H9 (cell line): ENCODE results near the gene SP6. TPM values are rescaled to one million over a fixed set of nuclear protein-coding genes. Genes with fewer than 3 reads are reported as not detected.

Source experiments
- DNase-seq: peaks from one replicate; pipeline ENCODE4 v3.0.0-alpha.2; 2017
- H2AFZ ChIP-seq: one replicate; pipeline ENCODE4 v1.6.1; 2013; ENCODE audit warnings: mild to moderate bottlenecking, low read length, control low read depth, moderate library complexity
- H2AK5ac ChIP-seq: 2 replicates; pipeline ENCODE4 v1.6.1; 2013; ENCODE audit warnings: low read length, control low read depth, mixed read lengths; ENCODE audit not compliant: insufficient read length
- H2BK120ac ChIP-seq: one replicate; pipeline ENCODE4 v1.6.1; 2013; ENCODE audit warnings: low read depth, mild to moderate bottlenecking, low read length, control low read depth, inconsistent platforms; ENCODE audit not compliant: poor library complexity, severe bottlenecking
- H2BK12ac ChIP-seq: 2 replicates; pipeline ENCODE4 v1.6.1; 2013; ENCODE audit warnings: low read length, control low read depth, mixed read lengths, low read depth; ENCODE audit not compliant: insufficient read length
- H2BK15ac ChIP-seq: 2 replicates; pipeline ENCODE4 v1.6.1; 2013; ENCODE audit warnings: low read depth, low read length, control low read depth
- H2BK20ac ChIP-seq: one replicate; pipeline ENCODE4 v1.6.1; 2013; ENCODE audit warnings: low read depth, mild to moderate bottlenecking, low read length, control low read depth, inconsistent platforms; ENCODE audit not compliant: poor library complexity, severe bottlenecking
- H2BK5ac ChIP-seq: 2 replicates; pipeline ENCODE4 v1.6.1; 2013; ENCODE audit warnings: low read length, control low read depth, mixed read lengths; ENCODE audit not compliant: insufficient read length
- H3K14ac ChIP-seq: 2 replicates; pipeline ENCODE4 v1.6.1; 2013; ENCODE audit warnings: low read length, control low read depth; ENCODE audit not compliant: insufficient read depth
- H3K18ac ChIP-seq: 2 replicates; pipeline ENCODE4 v1.6.1; 2013; ENCODE audit warnings: low read depth, mild to moderate bottlenecking, mixed read lengths, low read length, control low read depth; ENCODE audit not compliant: insufficient read length
- H3K23ac ChIP-seq: 2 replicates; pipeline ENCODE4 v1.6.1; 2013; ENCODE audit warnings: low read length, control low read depth, mixed read lengths, low read depth; ENCODE audit not compliant: insufficient read length
- H3K23me2 ChIP-seq: 2 replicates; pipeline ENCODE4 v1.6.1; 2013; ENCODE audit warnings: low read depth, mild to moderate bottlenecking, mixed read lengths, low read length, control low read depth; ENCODE audit not compliant: insufficient read length, poor library complexity, severe bottlenecking
- H3K27ac ChIP-seq: 2 replicates; pipeline ENCODE4 v1.5.1; 2013; ENCODE audit warnings: low read length, control low read depth, mixed read lengths, low read depth; ENCODE audit not compliant: insufficient read length
- H3K27me3 ChIP-seq: 2 replicates; pipeline ENCODE4 v1.6.1; 2013; ENCODE audit warnings: low read length, control low read depth, inconsistent platforms; ENCODE audit not compliant: insufficient read depth
- H3K4ac ChIP-seq: 2 replicates; pipeline ENCODE4 v1.6.1; 2013; ENCODE audit warnings: low read depth, mild to moderate bottlenecking, control low read depth, inconsistent platforms, low read length, moderate library complexity
- H3K4me1 ChIP-seq: 2 replicates; pipeline ENCODE4 v1.6.1; 2013; ENCODE audit warnings: low read length, control low read depth, inconsistent platforms; ENCODE audit not compliant: insufficient read depth
- H3K4me2 ChIP-seq: 2 replicates; pipeline ENCODE4 v1.6.1; 2013; ENCODE audit warnings: low read length, control low read depth, mixed read lengths; ENCODE audit not compliant: insufficient read length, insufficient read depth
- H3K56ac ChIP-seq: 2 replicates; pipeline ENCODE4 v1.6.1; 2013; ENCODE audit warnings: low read depth, mild to moderate bottlenecking, mixed read lengths, low read length, control low read depth; ENCODE audit not compliant: insufficient read length
- H3K79me1 ChIP-seq: 2 replicates; pipeline ENCODE4 v1.6.1; 2013; ENCODE audit warnings: low read depth, mild to moderate bottlenecking, moderate library complexity, low read length, control low read depth, inconsistent platforms; ENCODE audit not compliant: insufficient read depth, poor library complexity, severe bottlenecking
- H3K79me2 ChIP-seq: 2 replicates; pipeline ENCODE4 v1.6.1; 2013; ENCODE audit warnings: low read length, control low read depth, inconsistent platforms; ENCODE audit not compliant: insufficient read depth
- H3K9ac ChIP-seq: 2 replicates; pipeline ENCODE4 v1.6.1; 2013; ENCODE audit warnings: low read length, control low read depth, mixed read lengths; ENCODE audit not compliant: insufficient read length; ENCODE audit errors: extremely low read depth
- H3K9me3 ChIP-seq: one replicate; pipeline ENCODE4 v1.6.1; 2013; ENCODE audit warnings: low read depth, low read length, inconsistent platforms; ENCODE audit not compliant: control insufficient read depth
- H3T11ph ChIP-seq: one replicate; pipeline ENCODE4 v1.6.1; 2013; ENCODE audit warnings: mild to moderate bottlenecking, low read length, control low read depth, inconsistent platforms
- H4K20me1 ChIP-seq: one replicate; pipeline ENCODE4 v1.6.1; 2013; ENCODE audit not compliant: control insufficient read depth, insufficient read length, insufficient read depth
- H4K5ac ChIP-seq: 2 replicates; pipeline ENCODE4 v1.6.1; 2013; ENCODE audit warnings: low read depth, mild to moderate bottlenecking, mixed read lengths, low read length, control low read depth; ENCODE audit not compliant: insufficient read length
- H4K8ac ChIP-seq: replicated peaks from 2 replicates; pipeline ENCODE4 v1.6.1; 2013; ENCODE audit warnings: low read length, control low read depth, mixed read lengths, low read depth; ENCODE audit not compliant: insufficient read length
- H4K91ac ChIP-seq: 2 replicates; pipeline ENCODE4 v1.6.1; 2013; ENCODE audit warnings: low read depth, mild to moderate bottlenecking, moderate library complexity, mixed read lengths, low read length, control low read depth; ENCODE audit not compliant: insufficient read length
- H3K27ac Mint-ChIP-seq, 3 experiments: 2 replicates in 2 of 3; 3 replicates in 1 of 3; pipeline ENCODE4 v1.8.0; 2020 to 2021; ENCODE audit warnings: mixed read lengths in 3 of 3, mild to moderate bottlenecking in 1 of 3, moderate library complexity in 1 of 3
- H3K27me3 Mint-ChIP-seq: 2 replicates; pipeline ENCODE4 v1.8.0; 2021; ENCODE audit warnings: low read depth, mild to moderate bottlenecking, moderate library complexity, mixed read lengths
- H3K36me3 Mint-ChIP-seq, 3 experiments: 2 replicates in 2 of 3; 3 replicates in 1 of 3; pipeline ENCODE4 v1.8.0; 2020 to 2021; ENCODE audit warnings: low read depth in 3 of 3, mixed read lengths in 3 of 3; ENCODE audit not compliant: insufficient read depth in 1 of 3
- H3K4me1 Mint-ChIP-seq, 2 experiments: 2 replicates each; pipeline ENCODE4 v1.8.0; 2020; ENCODE audit warnings: mixed read lengths in 2 of 2
- H3K4me3 Mint-ChIP-seq, 2 experiments: 2 replicates in 1 of 2; 3 replicates in 1 of 2; pipeline ENCODE4 v1.8.0; 2020 to 2021; ENCODE audit warnings: mild to moderate bottlenecking in 2 of 2, mixed read lengths in 2 of 2, moderate library complexity in 1 of 2
- H3K9me3 Mint-ChIP-seq, 2 experiments: 2 replicates in 1 of 2; 3 replicates in 1 of 2; pipeline ENCODE4 v1.8.0; 2020; ENCODE audit warnings: mild to moderate bottlenecking in 2 of 2, mixed read lengths in 2 of 2, moderate library complexity in 1 of 2
- CTCF ChIP-seq: fragments of 200-600 bp; sonication (generic); conservative IDR thresholded peaks from 3 replicates; pipeline ENCODE4 v1.8.0; 2021; ENCODE audit warnings: antibody characterized with exemption, mild to moderate bottlenecking
- WGBS: extraction: QIAGEN DNeasy Blood & Tissue Kit; methylation state at CpG from one replicate; pipeline ENCODE4 v1.1.7; 2013; ENCODE audit warnings: missing lambda C conversion rate, low lambda C conversion rate, mixed read lengths; ENCODE audit not compliant: insufficient read length; ENCODE audit errors: extremely low coverage; 5-methylcytosine and 5-hydroxymethylcytosine counted together
- total RNA-seq: library from RNA; stranded (reverse); gene quantifications from 2 replicates; pipeline ENCODE4 v1.2.1, GENCODE V29; 2021

SP6 gene
- total RNA-seq, 1 experiment from 2014 or later: 0.90 TPM

DNA sequence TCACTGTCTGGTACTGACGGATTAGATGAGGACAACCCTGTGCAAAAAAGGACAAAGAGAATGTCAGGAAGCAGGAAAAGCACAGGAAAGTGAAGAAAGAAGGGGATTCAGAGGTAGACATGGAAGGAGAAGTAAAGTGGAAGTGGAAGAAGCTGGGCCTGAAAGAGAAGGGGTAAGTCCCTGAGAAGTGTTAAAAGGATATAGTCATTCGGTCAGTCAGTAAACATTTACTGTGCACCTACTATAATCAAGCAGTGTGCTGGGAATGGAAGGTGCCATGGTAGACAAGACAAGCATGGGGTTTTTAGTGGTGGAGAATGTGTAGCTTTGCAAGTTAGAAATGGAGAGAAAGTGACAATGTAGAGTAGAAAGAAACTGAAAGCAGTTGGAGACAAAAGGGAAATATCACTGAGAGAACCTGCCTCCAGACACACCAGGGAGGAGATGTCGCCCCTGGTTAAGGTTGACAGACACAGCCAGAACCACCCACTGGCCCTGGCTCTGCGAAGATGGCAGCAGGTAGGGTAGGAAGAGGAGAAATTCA is 40.7 kb upstream of the SP6 start:
- no peak overlapping the region for H3K14ac ChIP-seq
- no peak overlapping the region for H3K23ac ChIP-seq
- Mint-ChIP-seq H3K9me3 (no peaks in the 10 kb centered on the region), H3K27ac (no peak overlapping the region), H3K27me3 (no peaks in the 10 kb centered on the region; the same call in 1 of the 2 replicates), H3K4me3 (no peak overlapping the region; a peak in 1 of 5 replicates), H3K4me1 (peaks cover 18 to 20% of the 10 kb centered on the region in 2 experiments), H3K36me3 (no peaks in the 10 kb centered on the region)
- no peak overlapping the region for H3T11ph ChIP-seq
- H3K79me2 ChIP-seq: no peaks in the 10 kb centered on the region
- H4K20me1 ChIP-seq: no peaks in the 10 kb centered on the region
- no peak overlapping the region for H2BK5ac ChIP-seq
- no peak overlapping the region for H3K9ac ChIP-seq
- H3K23me2 ChIP-seq: peaks cover under 1% of the 10 kb centered on the region
- H2BK20ac ChIP-seq: no peak overlapping the region
- no peak overlapping the region for H4K91ac ChIP-seq
- H2BK120ac ChIP-seq: no peak overlapping the region
- no peaks in the 10 kb centered on the region for H3K4me1 ChIP-seq
- H4K8ac ChIP-seq: no peak overlapping the region
- H3K27me3 ChIP-seq: no peaks in the 10 kb centered on the region
- no peaks in the 10 kb centered on the region for H3K79me1 ChIP-seq
- H3K4me2 ChIP-seq: no peak overlapping the region
- DNase-seq: no peak
- H2BK12ac ChIP-seq: no peak overlapping the region
- no peak overlapping the region for H3K18ac ChIP-seq
- no CpG with 5 or more reads among the region's 4 CpGs for WGBS
- no peak overlapping the region for H2AK5ac ChIP-seq
- H3K9me3 ChIP-seq: no peaks in the 10 kb centered on the region
- H2BK15ac ChIP-seq: no peak overlapping the region
- H3K4ac ChIP-seq: no peak overlapping the region
- no peak overlapping the region for H4K5ac ChIP-seq
- no peak for TF ChIP-seq CTCF
- H3K27ac ChIP-seq: no peak overlapping the region
- H2AFZ ChIP-seq: no peak overlapping the region
- H3K56ac ChIP-seq: no peak overlapping the region
